HG02870 (cell line): ENCODE measurements around the gene GMPPB.

Source experiments
- ATAC-seq: cut with Tn5 transposase; IDR thresholded peaks from one replicate; pipeline ENCODE4 v1.9.1; 2021; ENCODE audit warnings: mild to moderate bottlenecking, moderate library complexity; ENCODE audit not compliant: unreplicated experiment

GMPPB gene

DNA sequence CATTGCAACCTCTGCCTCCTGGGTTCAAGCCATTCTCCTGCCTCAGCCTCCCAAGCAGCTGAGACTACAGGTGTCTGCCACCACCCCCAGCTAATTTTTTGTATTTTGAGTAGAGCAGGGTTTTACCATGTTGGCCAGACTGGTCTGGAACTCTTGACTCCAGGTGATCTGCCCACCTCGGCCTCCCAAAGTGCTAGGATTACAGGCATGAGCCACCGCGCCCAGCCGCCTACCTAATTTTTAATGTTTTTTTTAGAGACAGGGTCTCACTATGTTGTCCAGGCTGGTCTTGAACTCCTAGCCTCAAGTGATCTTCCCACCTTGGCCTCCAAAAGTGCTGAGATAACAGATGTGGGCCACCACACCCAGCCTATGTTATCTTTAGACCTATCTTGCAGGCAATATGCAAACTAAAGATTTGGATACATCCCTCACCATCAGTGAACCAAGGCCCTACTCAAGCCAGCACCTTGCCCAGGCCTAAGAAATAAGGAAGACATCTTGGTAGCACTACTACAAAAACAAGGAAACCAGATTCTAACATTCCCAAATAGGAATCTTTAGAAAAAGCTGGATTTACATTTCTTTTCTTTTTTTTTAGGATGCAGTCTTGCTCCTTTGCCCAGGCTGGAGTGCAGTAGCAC, 6.3 kb upstream of the GMPPB start:
- ATAC-seq, result no peak

DNA sequence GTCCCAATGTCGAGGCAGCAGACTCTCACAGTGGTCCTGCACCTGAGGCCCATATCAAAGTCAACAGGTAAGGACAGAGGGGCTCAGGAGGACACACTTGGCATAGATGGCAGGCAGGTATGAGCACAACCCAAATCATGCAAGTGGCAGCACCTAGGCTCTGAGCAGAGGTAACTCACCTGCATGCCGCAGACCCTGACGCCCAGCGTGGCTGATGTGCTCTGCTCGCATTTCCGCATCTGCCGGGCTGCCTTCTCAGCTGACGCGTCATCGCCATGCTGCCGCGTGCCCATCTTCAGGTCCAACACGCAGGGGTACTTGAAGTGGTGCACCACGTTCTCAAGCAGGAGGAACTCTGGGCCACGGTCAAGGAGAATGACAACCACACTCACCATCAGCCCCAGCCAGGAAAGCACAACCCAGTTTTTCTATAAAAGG, 4.2 kb upstream of the GMPPB start:
- ATAC-seq, result no peak

DNA sequence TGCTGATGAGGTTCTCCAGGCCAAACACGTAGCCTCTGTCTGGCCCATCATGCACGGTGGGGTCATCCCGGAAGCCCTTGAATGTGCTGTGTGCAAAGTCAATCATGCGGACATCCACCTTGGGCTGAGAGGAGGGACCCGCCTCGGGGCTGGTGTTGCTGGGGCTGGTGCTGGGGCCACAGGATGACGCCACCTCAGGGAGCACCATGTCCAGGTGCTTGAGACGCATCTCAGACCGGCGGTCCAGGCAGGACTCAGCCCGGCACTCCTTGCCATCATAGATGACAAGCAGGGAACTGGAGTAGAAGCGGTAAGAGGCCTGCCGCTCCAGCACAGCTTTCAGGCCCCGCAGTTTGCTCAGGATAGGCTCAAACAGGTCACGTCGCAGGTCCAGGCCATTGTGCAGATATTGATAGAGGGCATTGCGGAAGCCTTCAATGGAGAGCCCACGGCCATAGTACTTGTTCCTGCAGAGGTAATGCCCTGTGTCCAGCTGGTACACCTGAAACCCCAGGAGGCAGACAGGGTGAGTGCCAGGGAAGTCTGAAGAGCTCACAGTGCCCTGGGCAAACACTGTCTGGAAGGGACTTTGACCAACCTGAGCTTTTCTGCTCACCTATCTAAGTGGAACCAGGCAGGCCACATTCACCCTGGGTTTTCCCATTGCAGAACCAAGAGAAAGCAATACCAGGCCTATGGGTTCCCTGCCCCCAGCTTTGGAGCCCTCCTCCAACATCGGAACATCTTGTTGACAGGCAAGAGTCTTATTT, 3.6 kb upstream of the GMPPB start:
- no peak for ATAC-seq

DNA sequence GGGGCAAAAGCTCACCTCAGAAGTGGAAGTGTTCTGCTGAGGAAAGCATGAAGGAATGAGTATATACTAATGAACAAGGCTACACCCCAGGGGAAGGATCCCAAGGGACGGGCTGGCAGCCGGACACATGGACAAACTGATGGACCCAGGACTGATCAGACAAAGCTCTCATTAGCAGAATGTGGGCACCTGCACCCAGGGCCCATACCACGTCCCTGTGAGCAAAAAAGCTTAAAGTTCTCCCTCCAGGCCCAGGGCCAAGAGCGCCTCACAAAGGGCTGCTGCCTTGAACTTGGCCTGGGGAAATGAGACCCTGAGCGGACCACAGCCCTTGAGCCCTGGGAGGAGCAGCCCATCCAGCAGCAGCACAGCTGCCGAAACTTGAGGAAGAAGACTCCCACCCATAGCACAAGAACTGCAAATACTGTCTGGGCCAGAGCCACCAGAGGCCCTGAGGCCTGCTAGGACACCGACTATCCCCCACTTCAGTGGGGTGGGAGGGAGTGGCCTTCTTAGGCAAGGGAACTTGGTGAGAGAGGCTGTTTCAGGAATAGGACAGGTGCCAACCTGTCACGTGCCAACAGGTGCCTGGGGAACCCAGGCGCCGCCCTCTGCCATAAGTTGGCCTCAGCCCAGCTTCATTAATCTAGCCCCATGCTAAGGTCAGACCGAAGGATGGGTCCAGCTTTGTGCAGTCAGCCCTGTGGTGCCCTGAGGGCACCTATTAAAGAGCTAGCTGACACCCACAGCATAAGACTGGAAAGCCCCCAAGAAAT, 2.3 kb upstream of the GMPPB start:
- ATAC-seq, result no peak

DNA sequence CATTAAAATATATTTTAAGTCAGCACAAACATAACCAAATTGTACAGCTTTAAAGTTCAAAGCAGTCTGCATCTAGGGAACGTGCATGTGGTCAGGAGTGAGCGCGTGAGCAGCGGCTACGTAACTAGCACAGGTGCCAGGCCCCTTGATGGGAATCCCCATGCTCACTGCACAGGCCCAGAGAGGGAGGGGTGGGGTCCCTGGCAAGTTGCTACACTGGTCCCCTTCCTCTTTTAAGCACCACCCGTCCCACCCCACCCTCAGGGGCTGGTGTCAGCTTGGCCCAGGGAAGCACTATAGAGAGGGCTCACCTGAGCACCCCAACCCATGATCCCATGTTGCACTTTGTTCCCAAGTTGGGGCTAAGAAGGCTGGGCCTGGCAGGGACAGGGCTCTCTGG, 835 bp upstream of the GMPPB start:
- no peak for ATAC-seq

DNA sequence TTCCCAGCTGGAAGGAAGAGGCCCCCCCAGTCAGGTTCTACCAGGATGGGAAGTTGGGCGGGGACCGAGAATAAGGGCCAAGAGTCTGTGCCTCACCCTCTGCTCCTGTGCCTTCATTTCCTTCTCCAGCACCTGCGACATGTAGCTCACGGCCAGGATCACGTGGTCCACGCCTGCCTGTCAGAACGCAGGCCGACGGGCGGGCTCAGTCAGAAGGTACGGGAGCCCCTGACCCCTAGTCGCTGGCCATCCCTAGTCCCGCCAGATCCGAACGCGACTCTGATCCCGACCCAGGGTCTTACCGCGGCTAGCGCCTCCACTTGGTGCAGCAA, 489 bp downstream of the GMPPB start:
- no peak for ATAC-seq

DNA sequence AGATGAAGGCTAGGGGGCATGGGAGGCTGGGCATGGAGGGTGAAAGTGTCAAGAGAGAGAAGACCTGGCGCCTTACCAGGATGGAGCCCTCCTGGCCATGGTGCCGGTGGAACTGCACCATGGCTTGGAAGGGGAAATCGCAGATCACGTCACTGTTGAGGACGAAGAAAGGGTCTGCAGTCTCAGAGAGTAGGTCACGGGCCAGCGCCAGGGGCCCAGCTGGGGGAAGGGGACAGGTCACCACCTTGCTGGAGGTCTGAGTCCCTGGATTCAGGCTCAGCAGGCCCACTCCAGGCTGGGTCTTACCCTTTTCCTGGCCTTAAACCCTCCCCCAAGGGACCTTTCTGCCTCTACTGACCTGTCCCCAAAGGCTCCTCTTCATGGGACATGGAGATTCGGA, 855 bp downstream of the GMPPB start:
- no peak for ATAC-seq

DNA sequence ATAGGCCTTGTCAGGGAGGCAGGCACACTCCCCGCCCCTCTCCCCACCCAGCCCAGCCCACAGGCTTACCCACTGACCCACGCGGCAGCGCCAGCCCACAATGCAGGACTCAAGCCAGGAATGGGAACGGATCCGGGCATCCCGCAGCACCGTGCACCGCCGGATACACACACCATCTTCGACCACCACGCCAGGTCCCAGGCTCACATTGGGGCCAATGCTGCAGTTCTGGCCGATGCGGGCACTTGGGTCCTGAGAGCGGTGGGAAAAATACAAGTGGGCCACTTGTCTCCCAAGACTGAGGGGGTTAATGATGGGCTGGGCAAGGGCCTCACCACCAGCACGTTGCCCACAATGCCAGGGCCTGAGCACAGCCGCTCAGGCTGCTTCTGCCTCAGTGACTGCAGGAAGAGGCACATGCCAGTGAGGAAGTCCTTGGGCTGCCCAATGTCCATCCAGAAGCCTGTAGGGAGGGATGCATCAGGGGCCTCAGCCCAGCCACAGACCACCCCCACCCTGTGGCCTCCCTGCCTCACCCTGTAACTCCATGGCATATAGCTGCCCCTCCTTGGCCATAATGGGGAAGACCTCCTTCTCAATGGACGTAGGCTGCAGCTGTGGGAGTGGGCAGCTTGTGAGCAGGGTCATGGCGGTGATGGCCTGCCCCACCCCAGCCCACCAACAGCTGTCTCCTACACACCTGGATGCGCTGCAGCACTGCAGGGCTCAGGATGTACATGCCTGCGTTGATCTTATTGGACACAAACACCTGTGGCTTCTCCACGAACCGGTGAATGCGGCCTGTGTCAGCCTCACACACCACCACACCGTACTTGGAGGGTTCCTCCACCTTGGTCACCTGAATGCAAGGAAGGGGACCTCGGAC, 1.6 kb downstream of the GMPPB start:
- ATAC-seq, result no peak

DNA sequence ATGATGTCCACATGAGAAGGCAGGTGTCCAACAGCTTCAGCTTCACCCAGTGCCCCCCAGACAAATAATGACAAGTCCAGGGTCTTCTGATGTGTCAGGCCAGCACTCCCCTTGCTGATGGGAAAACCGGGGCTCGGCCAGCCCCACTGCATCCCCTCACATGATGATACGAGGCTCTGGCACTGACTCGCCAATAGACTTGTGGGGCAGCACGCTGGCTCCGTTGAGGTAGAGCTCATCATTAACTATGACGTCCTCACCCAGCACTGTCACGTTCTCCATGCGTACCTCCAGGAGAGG, 2.2 kb downstream of the GMPPB start:
- ATAC-seq, result no peak

DNA sequence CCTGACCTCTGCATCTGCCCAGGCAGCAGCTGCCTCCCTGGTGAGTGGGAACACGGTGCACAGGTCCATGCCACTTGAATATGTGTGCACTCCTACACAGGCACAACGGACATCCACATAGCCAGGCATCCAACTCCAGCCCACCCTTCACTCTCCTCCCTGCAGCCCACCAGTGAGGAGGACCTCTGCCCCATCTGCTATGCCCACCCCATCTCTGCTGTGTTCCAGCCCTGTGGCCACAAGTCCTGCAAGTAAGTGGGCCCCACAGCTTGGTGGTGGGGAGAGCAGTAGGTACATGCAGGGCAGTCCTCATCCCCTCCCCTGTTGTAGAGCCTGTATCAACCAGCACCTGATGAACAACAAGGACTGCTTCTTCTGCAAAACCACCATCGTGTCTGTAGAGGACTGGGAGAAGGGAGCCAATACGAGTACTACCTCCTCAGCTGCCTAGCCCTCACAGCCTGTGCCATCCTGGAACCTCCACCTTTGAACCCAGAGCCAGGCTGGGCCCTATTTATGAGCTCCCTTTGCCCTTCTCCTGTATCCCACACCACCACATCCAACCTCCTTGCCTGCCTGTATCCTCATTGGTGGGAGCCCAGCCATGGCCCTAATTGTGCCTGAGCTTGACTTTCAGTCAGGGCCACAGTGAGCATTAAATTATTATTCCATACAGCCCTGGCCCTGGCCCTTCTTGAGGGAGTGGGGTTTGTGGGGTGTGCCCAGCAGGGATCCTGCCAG, 2.7 kb downstream of the GMPPB start:
- ATAC-seq, result no peak

DNA sequence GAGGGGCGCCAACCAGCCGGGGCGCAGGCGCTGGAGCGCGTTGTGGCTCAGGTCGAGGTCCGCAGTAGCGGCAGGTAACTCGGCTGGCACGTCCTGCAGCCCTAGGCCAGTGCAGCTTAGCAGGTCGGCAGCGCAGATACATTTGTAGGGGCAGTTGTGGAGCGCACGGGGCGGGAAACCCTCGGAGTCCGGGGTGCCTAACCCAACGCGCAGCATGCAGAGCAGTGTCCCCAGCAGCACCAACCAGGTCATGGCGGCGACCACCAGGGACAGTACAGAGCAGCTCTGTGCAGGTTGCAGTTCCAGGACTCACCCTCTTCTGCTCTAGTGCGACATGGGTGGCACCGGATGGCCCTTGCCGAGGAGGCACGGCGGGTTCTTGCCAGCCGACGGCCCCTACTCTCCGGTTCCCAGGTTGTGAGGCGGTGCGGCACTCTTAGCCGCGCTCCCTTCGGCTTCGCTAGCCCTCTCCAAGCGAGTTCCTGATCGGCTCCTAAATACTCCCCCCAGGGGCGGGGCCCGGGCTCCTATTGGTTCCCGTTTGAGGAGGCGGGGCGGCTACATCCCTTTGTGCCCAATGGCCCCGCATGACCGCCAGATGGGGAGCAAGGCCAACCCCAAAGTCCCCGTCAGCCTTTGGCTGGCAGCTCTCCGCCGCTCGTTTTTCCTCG, 4.4 kb downstream of the GMPPB start, which contains the start of gene AMIGO3:
Gene AMIGO3 (minus strand): TSS at position 471 of the 671 bp plus-strand sequence. CDS start 219 bp downstream, at position 252.
- peak; percentile 50 for ATAC-seq

DNA sequence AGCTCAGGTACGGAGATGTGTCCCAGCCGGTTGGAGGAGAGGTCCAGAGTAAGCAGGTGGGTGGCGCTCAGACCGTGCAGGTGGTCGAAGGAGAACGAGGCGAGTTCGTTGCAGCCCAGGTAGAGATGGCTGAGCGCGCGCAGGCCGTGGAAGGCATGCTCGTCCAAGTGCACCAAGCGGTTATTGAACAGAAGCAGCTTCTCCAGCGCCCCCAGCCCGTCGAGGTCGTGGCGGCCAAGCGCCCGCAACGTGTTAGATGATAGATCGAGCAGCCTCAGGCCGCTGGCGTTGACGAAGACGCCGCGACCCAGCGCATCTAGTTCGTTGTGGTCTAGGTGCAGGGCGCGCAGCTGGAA, 4.9 kb downstream of the GMPPB start:
- no peak for ATAC-seq

DNA sequence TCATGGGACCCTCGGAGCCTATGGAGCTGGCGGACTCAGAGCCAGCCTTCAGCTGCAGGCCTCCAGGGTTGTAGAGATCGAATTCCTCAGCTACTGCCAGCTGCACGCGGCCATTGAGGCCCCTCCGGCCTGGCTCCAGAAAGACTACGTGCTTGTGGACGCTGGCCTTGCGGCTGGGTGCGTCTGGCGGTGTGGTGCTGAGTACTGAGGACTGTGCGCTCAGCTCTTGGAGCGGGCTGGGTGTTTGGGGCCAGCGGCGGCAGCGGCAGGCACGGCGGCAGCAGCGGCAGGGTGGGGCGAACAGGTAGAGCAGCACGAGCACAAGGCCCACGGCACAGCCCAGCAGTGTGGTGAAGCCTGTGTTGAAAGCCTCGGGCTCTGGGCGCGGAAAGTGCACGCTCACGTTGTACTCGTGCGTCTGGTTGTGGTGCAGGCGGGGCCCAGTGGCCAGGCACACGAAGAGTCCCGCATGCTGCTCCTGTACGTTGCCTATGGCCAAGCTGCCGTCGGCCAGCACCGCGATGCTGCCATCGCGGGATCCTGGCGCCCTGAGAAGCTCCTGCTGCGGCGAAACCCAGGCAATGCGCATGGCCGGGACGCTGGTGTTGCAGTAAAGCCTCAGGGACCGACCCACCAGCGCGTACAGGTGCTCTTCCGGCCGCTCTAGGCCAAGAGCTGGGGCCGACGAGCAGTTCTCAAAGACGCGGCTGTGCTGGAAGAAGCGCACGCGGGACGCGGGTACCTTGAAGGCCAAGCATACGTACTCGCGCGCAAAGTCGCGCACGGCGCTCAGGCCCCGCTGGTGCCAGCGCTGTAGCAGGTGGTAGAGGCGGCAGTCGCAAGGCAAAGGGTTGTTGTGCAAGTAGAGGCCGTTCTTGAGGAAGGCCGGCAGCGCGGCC, 5.5 kb downstream of the GMPPB start:
- ATAC-seq, result no peak

DNA sequence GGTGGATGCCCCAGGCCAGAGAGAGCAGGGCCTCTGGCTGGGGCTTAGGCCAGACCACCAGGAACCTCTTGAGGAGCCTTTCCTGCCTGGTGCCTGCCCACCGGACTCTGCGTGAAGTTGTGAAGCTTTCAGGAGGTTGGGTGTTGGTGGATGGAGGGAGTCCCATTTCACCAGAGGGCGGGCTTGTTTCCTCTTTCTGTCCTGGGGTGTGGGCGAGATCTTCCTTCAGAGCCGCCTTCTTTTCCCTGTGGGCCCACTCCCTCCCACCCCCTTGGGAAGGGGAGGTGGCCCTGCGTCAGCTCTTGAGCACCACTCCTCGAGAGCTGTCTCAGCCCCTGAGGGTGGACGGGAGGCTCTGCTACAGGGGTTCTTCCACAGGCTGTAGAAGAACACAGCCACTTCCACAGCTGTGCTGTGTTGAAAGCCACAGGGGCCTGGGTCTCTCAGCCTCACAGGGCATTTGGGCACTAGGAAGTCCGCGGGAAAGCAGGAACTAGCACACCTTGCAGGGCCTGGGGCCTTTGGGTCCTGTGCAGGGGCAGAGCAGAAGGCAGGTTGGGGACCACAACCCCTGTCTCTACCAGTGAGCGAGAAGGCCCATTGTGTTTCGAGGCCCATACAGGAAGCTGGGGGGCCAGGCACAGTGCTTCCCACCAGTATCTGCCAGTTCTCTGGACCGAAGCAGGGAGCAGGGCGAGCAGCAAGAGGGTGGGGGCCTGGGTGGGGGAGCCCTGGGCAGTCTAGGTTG, 6.4 kb downstream of the GMPPB start:
- no peak for ATAC-seq

DNA sequence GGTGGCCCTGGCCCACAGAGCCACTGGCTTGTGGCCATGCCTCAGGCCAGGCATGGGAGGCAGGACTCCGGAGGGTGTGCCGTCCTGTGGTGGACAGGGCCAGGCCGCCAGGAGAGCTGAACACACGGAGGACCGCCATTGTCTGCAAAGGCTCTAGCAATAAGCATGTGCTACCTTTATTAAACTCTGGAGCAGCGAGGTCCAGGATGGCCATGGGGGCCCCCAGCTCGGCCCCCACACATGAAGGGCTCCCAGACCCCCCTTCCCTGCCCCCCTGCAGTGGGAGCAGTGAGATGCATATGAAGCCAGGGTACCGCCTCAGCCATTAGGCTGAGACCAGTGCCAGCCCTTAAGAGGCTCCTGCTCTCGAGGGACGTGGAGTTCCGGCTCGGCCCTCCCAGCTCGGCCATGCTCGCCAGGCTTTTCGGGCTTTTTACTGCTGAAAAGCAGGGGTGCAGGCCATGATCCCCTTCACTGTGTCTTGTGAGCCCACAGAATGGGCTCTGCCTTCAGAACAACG, 7.0 kb downstream of the GMPPB start:
- ATAC-seq, result no peak

DNA sequence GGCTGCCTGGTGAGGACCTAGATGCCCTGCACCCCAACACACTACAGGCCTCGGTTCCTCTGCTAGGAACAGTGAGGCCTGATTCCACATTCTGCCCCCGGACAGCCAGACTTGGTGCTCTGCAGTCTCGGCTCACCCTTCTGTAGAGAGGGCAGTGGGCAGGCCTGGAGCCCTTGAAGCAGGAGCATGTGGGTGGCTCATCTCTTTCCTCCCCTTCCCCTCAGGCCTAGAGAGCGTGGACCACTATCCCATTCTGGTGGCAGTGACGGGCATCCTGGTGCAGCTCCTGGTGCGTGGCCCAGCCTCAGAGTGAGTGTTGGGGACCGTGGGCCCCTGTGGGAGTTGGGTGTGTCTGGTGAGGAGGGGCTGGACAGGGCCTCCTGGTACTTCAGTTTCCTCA, 7.6 kb downstream of the GMPPB start:
- no peak for ATAC-seq

DNA sequence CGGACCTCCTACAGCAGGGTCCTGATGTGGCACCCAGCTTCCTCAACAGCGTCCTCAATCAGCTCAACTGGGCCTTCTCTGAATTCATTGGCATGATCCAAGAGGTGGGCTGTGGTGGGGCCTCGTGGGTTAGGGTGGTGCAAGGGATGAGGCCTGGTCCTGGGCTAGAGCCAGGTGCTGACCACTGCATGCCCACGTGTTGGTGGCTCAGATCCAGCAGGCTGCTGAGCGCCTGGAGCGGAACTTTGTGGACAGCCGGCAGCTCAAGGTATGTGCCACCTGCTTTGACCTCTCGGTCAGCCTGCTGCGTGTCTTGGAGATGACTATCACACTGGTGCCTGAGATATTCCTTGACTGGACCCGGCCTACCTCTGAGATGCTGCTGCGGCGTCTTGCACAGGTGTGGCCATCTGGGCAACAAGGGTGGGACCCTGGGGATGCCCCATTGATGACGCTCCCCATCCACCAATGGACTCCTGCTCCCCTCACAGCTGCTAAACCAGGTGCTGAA, 8.1 kb downstream of the GMPPB start:
- no peak for ATAC-seq
